PFSK-1 (cell line): ENCODE data around the gene BEND7.

Experiments used
- POLR2AphosphoS5 ChIP-seq: IDR thresholded peaks from 2 replicates; pipeline ENCODE4 v1.6.1; 2012; ENCODE audit warnings: low read depth, mild to moderate bottlenecking, control low read depth, low read length, moderate library complexity
- REST ChIP-seq, 2 experiments: IDR thresholded peaks; 2 replicates each; pipeline versions ENCODE4 v1.6.1 to v1.8.0; 2011 to 2012; ENCODE audit warnings: low read depth in 2 of 2, low read length in 2 of 2, control low read depth in 1 of 2, inconsistent platforms in 1 of 2, mild to moderate bottlenecking in 1 of 2, moderate library complexity in 1 of 2; ENCODE audit not compliant: insufficient read depth in 1 of 2
- SIN3A ChIP-seq: IDR thresholded peaks from 2 replicates; pipeline ENCODE4 v1.6.1; 2012; ENCODE audit warnings: mild to moderate bottlenecking, low read length, moderate library complexity, borderline replicate concordance; ENCODE audit not compliant: insufficient read depth
- TAF1 ChIP-seq: IDR thresholded peaks from 2 replicates; pipeline ENCODE4 v1.6.1; 2012; ENCODE audit warnings: low read length, control low read depth, borderline replicate concordance; ENCODE audit not compliant: insufficient read depth

DNA sequence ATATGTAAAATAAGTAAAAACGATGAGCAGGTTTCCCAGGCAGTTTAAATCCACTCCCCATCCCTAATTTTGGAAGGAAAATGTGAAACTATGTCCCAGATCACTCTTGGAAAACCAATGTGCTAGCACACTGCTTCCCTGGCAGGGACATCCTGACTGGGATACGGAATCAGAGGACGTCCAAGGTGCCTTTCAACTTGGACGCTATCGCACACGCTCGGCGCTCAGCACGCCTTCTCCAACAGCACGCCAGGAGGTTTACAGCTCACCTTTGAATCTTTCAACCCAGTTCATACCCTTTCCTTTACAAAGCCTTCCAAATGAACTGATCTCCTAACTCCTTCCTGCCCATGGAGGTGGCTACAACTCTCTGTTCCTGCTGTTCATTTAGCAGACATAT lies 47.1 kb downstream of the BEND7 start:
- no peak for TF ChIP-seq REST (IDR thresholded peaks at IDR 0.05; ENCODE audit: insufficient read depth in 1 of 2, low read depth in 2 of 2, low read length in 2 of 2)
- no peak for TF ChIP-seq TAF1
- no peak for TF ChIP-seq SIN3A
- TF ChIP-seq POLR2AphosphoS5, result no peak
